ENCODE results near the gene POLA1.

GRCh38 chrX:25010784-25011588 is 317.3 kb downstream of the POLA1 start:
- TF ChIP-seq, protein P1, sequence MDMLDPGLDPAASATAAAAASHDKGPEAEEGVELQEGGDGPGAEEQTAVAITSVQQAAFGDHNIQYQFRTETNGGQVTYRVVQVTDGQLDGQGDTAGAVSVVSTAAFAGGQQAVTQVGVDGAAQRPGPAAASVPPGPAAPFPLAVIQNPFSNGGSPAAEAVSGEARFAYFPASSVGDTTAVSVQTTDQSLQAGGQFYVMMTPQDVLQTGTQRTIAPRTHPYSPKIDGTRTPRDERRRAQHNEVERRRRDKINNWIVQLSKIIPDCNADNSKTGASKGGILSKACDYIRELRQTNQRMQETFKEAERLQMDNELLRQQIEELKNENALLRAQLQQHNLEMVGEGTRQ (IDR thresholded peaks at IDR 0.05; ENCODE audit: low read depth, low read length): no peak
- TF ChIP-seq RAD21 (IDR thresholded peaks at IDR 0.05; ENCODE audit: low read length) (no peak), RCOR1 (IDR thresholded peaks at IDR 0.05; ENCODE audit: insufficient replicate concordance, low read length) (no peak), POLR2A (IDR thresholded peaks at IDR 0.05; ENCODE audit: low read depth, low read length) (no peak), RFX5 (IDR thresholded peaks at IDR 0.05; ENCODE audit: low read depth, low read length) (no peak), CEBPB (IDR thresholded peaks at IDR 0.05; ENCODE audit: low read depth, low read length) (no peak), ELK1 (IDR thresholded peaks at IDR 0.05; ENCODE audit: borderline replicate concordance, low read depth, low read length) (no peak), MAZ (IDR thresholded peaks at IDR 0.05; ENCODE audit: borderline replicate concordance, low read depth, low read length) (no peak), MXI1 (IDR thresholded peaks at IDR 0.05; ENCODE audit: borderline replicate concordance, low read depth, low read length) (no peak), CHD1 (IDR thresholded peaks at IDR 0.05; ENCODE audit: low read depth, low read length) (no peak)
- TF ChIP-seq, protein P2, sequence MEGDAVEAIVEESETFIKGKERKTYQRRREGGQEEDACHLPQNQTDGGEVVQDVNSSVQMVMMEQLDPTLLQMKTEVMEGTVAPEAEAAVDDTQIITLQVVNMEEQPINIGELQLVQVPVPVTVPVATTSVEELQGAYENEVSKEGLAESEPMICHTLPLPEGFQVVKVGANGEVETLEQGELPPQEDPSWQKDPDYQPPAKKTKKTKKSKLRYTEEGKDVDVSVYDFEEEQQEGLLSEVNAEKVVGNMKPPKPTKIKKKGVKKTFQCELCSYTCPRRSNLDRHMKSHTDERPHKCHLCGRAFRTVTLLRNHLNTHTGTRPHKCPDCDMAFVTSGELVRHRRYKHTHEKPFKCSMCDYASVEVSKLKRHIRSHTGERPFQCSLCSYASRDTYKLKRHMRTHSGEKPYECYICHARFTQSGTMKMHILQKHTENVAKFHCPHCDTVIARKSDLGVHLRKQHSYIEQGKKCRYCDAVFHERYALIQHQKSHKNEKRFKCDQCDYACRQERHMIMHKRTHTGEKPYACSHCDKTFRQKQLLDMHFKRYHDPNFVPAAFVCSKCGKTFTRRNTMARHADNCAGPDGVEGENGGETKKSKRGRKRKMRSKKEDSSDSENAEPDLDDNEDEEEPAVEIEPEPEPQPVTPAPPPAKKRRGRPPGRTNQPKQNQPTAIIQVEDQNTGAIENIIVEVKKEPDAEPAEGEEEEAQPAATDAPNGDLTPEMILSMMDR (conservative IDR thresholded peaks at IDR 0.05; ENCODE audit: low read depth, low read length): no peak

All from IMR-90 (cell line).